T-helper 1 cell treated with Interleukin-12 subunit alpha and Interleukin-12 subunit beta and Interleukin-4 antibody, amounts not matched to agents 30 μg/mL and 1 μg/mL, for 36 hours (primary cell): Measurements from ENCODE around the gene IDUA.
A peak's percentile ranks its signal among the peaks of the same experiment; 100 is the strongest.
"Not testable (repeated sequence)": the region's sequence is repeated elsewhere in the genome, so short reads cannot be mapped to it uniquely, and the experiment has no call there.

Experiments
- H3K27ac Mint-ChIP-seq: one replicate; pipeline ENCODE4 v1.8.0; 2021; ENCODE audit warnings: mild to moderate bottlenecking, mixed read lengths
- H3K27me3 Mint-ChIP-seq: one replicate; pipeline ENCODE4 v1.8.0; 2021; ENCODE audit warnings: low read depth, mixed read lengths
- H3K36me3 Mint-ChIP-seq: one replicate; pipeline ENCODE4 v1.8.0; 2021; ENCODE audit warnings: low read depth, mixed read lengths
- H3K4me1 Mint-ChIP-seq: one replicate; pipeline ENCODE4 v1.8.0; 2021; ENCODE audit warnings: low read depth, mixed read lengths
- H3K4me3 Mint-ChIP-seq: one replicate; pipeline ENCODE4 v1.8.0; 2021; ENCODE audit warnings: mild to moderate bottlenecking, moderate library complexity, mixed read lengths
- H3K9me3 Mint-ChIP-seq: one replicate; pipeline ENCODE4 v1.8.0; 2021; ENCODE audit warnings: mixed read lengths

The IDUA gene

DNA sequence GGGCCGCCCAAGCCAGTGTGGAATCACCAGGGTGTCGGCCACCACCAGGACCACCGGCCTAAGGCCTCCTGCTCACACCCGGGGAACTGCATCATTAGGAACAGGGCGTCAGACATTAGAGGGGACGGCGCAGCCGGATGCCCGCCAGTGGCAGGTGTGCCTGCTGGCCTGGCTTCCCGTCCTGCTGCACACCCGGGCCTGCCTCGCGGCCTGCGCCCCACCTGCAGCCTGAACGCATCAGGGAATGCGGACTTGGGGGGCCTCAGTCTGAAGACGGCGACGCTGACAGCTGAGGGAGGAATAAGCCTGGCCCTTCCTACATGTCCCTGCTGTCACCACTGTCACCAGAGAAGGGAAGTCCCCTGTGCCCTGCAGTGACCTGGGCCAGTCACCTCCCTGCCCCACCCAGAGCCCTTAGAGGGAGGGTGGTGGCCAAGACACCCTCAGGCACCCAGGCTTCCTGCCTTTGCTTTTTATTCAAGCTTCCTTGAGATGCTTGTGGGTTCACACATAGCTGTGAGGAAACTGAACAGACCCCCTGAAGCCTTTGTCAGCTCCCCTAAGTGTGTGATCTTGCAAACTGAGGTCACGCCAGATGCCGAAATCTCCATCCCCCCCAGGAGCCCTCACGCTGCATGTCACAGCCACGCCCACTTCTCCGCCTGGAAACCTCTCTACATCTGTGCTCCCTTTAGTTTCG, 16.6 kb upstream of the IDUA start:
- Mint-ChIP-seq H3K9me3 (no peaks in the 10 kb centered on the region), H3K27ac (no peak overlapping the region), H3K27me3 (no peaks in the 10 kb centered on the region), H3K4me3 (no peak overlapping the region), H3K4me1 (peaks cover 5% of the 10 kb centered on the region), H3K36me3 (no peaks in the 10 kb centered on the region)

DNA sequence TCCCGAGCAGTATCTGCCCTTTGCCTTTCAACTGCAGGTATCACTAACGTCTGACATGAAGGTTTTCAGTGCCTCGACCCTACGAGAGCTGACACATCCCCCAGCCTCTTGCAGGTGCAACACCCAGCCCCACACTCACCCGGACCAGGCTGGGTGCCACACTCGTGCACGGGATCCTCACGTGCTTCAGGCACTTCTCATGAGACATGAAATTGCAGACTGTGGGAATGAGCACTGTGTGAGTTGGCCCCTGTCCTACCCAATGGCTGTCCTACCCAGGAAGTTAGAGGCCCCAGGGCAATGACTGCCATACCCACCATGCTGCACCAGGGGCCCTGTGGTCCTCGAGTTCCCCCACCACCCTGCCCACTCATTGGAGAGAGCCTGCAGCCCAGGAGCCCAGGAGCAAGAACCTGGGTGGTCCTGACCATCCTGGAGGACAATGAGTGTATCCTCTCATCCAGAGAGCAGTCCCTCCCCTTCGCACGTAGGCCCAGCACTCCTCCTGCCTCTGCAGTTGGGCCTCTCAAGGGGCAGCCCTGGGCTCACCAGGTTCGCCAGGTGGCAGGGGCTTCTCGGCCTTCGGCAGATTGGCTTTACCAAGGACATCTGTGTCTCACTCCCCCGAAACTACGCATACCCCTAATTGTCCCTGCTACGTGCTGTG, 15.9 kb upstream of the IDUA start:
- no peak overlapping the region for H3K4me3 Mint-ChIP-seq
- no peaks in the 10 kb centered on the region for H3K27me3 Mint-ChIP-seq
- H3K4me1 Mint-ChIP-seq, result peaks cover 5% of the 10 kb centered on the region
- no peaks in the 10 kb centered on the region for H3K36me3 Mint-ChIP-seq
- no peaks in the 10 kb centered on the region for H3K9me3 Mint-ChIP-seq
- no peak overlapping the region for H3K27ac Mint-ChIP-seq

DNA sequence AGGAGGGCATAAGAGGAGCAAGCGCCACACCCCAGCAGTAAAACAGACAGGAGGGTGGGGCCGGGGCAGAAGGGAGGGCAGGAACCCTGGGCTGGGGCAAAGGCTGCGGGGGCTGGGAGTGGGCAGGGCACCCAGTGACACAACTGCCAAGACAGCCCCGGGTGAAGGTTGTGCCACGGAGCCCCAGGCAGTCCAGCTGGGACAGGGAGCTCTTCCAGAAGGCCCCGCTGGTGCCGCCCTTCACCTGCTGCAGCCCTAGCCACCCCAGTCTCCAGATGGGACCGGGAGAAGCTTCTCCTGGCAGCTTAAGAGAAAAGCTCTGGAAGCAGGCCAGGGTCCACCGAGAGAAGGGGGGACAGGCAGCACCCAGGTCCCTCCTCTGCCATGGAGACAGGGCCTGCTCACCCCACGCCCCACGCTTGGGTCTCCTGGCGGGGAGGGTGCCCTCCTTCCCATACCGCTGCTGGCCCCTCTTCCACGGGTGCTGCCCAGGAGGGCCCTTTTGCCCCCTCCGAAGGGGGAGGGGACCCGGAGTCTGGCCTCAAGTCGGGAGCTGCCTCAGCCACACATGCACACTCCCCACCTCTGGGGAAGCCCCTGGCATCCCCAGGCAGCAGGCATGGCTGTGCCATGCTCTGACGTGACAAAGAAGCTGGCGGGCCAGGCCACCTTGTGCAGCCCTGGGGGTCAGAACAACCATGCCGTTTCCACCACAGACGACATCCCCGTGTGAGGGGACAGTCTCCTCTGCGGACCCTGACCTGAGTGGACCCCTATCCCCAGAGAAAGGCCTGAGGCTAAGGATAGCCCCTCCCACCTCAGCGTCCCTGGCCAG, 15.0 kb upstream of the IDUA start:
- peaks cover 5% of the 10 kb centered on the region for H3K4me1 Mint-ChIP-seq
- no peak overlapping the region for H3K27ac Mint-ChIP-seq
- H3K9me3 Mint-ChIP-seq, result no peaks in the 10 kb centered on the region
- no peaks in the 10 kb centered on the region for H3K27me3 Mint-ChIP-seq
- no peak overlapping the region for H3K4me3 Mint-ChIP-seq
- H3K36me3 Mint-ChIP-seq, result no peaks in the 10 kb centered on the region

DNA sequence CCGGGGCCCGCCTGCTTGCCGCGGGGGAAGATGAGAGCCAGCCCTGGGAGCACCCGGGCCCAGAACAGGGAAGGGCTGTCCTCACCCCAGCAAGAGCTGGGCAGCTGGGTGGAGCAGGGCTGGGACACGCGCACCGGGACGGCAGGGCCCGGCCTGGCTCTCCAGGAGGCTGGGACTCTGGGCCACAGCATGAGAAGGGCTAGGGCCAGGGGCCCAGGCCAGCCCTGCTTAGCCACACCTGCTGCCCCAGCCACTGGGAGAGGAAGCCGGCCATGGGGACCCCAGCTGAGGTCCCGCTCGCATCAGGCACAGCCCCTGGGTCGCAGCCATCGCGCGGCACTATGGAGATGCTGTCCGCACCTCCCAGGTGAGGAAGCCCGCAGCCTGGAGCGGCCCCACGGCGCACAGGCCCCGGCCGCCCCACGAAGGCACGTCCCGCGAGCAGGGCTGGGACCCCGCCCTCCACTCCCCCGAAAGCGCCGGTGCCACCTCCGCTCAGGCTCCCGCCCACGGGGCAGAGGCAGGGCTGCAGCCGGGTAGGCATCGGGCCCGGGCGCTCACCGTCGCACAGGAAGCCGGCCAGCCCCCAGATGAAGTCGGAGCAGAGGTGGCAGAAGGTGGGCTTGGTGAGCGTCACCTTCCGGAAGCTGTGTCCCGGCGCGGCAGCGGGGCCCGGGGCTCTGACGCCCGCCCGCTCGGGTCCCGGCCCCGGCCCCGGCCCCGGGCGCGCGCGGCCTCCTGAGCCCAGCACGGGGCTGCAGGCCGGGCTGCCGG, 14.0 kb upstream of the IDUA start:
- no peaks in the 10 kb centered on the region for H3K36me3 Mint-ChIP-seq
- H3K27ac Mint-ChIP-seq, result no peak overlapping the region
- peak overlapping the region; percentile 21 for H3K4me3 Mint-ChIP-seq
- H3K27me3 Mint-ChIP-seq, result no peaks in the 10 kb centered on the region
- H3K9me3 Mint-ChIP-seq, result no peaks in the 10 kb centered on the region
- peaks cover 5% of the 10 kb centered on the region for H3K4me1 Mint-ChIP-seq

DNA sequence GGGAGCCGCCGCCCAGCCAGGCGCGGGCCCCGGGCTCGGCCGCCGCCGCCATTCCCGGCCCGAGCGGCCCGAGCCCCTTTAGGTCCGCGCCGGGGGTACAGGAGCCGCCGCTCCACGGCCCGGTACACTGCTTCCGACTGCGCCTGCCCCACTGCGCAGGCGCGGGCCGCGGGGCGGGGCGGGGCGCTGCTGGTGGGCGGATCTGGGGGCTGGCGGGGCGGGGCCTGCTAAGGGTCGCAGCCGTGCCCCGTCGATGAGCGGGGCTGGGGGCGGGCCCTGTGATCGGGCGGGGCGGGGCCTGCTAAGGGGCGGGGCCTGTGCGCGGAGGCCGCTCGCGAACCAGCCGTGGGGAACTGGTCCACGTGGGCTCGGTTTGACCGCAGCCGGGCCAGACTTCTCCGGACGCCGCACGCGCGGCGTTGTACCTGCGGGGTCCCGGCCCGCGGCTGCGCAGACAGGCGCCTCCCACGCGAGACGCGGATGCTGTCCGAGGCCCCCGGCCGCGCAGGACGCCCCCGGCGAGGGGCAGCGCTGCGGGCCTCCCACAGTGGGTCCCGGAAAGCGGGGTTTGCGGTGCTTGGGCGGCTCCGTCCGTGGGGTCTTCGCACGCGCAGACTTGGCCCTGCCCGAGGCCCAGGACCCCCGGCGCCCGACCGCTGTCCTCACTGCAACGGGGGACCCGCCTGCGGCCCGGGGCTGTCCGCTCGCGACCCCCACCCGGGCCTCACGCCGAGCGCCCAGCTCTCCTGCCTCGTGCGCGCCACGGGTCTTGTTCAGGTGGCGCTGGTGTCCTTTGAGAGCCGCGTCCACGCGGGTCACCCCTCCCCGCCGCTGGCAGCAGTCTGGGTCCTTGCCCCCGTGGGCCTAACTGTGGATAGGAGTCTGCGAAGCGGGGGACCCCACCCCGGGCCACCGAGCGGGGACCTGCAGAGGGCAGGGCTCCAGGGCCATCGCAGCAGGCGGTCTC, 13.1 kb upstream of the IDUA start, which contains the start of gene DGKQ:
Gene DGKQ (minus strand): TSS at position 139 of the 967 bp plus-strand sequence. CDS start 87 bp downstream, at position 52.
- no peaks in the 10 kb centered on the region for H3K27me3 Mint-ChIP-seq
- H3K9me3 Mint-ChIP-seq, result no peaks in the 10 kb centered on the region
- no peak within 1 kb of the TSS for H3K27ac Mint-ChIP-seq
- H3K36me3 Mint-ChIP-seq, result no peaks in the 10 kb centered on the region
- peak within 1 kb of the TSS; percentile 21 for H3K4me3 Mint-ChIP-seq
- H3K4me1 Mint-ChIP-seq, result peaks cover 5% of the 10 kb centered on the region

DNA sequence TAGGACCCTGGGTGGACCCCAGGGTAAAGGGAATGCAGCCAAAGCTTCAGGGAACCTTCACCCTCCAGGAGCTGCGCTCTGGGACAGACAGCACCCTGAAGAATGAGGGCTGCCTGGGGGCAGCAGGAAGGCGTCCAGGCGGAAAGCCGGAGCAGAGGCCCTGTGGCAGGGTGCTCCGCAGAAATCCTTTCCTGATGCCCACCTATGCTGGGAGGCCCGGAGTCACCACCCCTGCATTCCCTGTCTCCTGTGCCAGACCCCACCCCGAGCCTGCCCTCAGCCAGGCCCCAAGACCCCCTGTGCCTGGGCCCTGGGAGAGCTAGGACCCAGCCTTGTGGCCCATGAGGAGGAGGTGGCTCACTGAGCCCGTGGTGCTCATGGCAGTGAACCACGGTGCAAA, 12.2 kb upstream of the IDUA start:
- no peak overlapping the region for H3K4me3 Mint-ChIP-seq
- H3K27ac Mint-ChIP-seq, result no peak overlapping the region
- H3K27me3 Mint-ChIP-seq, result no peaks in the 10 kb centered on the region

DNA sequence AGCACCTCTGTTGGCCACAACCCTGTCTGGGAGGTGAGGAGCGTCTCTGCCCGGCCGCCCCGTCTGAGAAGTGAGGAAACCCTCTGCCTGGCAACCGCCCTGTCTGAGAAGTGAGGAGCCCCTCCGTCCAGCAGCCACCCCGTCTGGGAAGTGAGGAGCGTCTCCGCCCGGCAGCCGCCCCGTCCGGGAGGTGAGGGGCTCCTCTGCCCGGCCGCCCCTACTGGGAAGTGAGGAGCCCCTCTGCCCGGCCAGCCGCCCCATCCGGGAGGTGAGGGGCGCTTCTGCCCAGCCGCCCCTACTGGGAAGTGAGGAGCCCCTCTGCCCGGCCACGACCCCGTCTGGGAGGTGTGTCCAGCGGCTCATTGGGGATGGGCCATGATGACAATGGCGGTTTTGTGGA, 10.8 kb upstream of the IDUA start:
- not testable (repeated sequence) for H3K36me3 Mint-ChIP-seq, H3K4me3 Mint-ChIP-seq, H3K9me3 Mint-ChIP-seq, H3K27ac Mint-ChIP-seq, H3K4me1 Mint-ChIP-seq, H3K27me3 Mint-ChIP-seq

More for the DNA sequence above, 12.2 kb upstream of the IDUA start:
- no peaks in the 10 kb centered on the region for H3K36me3 Mint-ChIP-seq
- H3K9me3 Mint-ChIP-seq, result no peaks in the 10 kb centered on the region
- H3K4me1 Mint-ChIP-seq, result peaks cover 5% of the 10 kb centered on the region

DNA sequence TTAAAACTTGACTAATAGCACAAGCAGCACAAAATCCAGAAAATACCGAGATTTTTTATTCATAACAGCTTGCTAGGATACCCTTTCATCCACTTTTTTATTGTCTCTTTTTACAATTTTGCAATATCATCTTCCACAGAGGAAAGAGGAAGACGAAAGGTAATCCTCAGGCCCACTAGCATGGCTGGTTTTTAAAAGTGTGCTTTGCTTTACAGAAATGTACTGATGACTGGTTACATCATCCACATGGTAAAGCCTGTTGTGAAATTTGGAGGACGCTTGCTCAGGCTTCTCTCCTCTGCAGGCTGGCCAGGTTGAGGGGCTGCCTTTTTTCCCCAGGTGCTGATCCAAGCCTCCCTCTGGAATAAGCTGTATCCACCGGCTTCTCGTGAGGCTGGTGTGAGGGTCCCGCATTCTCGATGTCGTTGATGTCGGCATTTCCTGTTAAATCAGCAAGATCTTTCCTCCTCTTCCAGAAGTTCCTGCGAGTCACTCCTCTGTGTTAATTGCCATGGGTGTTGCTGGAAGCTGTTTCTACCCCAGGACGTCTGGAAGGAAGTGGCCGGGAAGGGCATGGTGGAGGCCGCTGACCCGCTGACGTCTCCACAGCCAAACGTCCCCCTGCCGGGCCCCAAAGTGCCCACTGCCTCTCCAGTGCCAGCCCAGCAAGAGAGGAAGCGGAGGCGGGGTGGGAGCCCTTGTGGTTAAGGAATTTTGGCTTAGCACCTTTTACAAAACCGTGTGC, 7.7 kb upstream of the IDUA start:
- H3K27me3 Mint-ChIP-seq, result no peaks in the 10 kb centered on the region
- H3K36me3 Mint-ChIP-seq, result no peaks in the 10 kb centered on the region
- peaks cover under 1% of the 10 kb centered on the region for H3K4me1 Mint-ChIP-seq
- no peak overlapping the region for H3K4me3 Mint-ChIP-seq
- H3K27ac Mint-ChIP-seq, result no peak overlapping the region
- H3K9me3 Mint-ChIP-seq, result no peaks in the 10 kb centered on the region

DNA sequence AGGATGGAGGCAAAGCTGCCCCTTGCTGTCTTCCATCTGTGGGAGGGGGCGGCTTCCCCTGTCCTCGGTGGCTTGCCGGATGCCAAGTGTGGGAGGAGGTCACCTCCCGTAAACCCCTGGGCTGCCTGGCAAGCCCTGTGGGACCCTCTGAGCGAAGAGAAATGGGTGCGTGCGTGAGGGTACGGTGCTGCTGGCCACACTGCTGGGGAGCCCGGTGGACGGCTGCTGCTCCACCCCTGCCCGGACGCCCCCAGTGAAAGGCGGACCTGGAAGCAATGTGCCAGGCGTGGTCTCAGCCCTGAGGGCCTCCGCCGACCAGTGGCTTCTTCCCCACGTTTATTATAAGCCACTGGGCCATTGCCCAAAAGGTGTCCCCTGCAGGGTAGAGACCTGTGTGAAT, 4.6 kb upstream of the IDUA start:
- Mint-ChIP-seq H3K4me3 (no peak overlapping the region), H3K9me3 (no peaks in the 10 kb centered on the region), H3K36me3 (no peaks in the 10 kb centered on the region), H3K4me1 (peaks cover 12% of the 10 kb centered on the region), H3K27me3 (no peaks in the 10 kb centered on the region), H3K27ac (no peak overlapping the region)

DNA sequence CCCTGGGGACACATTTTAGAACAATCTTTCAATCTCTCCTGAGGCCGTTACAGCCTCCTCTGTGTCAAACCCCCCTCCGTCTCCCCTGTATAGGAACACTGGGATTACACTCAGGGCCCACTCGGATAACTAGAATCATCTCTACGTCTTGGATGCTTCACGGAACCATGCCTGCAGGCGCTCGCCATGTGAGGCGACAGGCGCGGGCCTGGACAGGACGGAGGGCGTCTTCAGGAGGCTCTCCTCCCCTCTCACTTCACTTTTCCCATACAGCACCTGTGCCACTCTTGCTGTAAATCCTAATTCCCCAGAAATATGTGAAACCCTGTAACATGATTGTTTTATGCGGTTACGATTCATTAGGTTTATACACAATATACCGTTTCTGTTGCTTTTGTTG, 4.0 kb upstream of the IDUA start:
- Mint-ChIP-seq H3K4me1 (peaks cover 12% of the 10 kb centered on the region), H3K27ac (no peak overlapping the region), H3K4me3 (no peak overlapping the region), H3K27me3 (no peaks in the 10 kb centered on the region), H3K9me3 (no peaks in the 10 kb centered on the region), H3K36me3 (no peaks in the 10 kb centered on the region)

DNA sequence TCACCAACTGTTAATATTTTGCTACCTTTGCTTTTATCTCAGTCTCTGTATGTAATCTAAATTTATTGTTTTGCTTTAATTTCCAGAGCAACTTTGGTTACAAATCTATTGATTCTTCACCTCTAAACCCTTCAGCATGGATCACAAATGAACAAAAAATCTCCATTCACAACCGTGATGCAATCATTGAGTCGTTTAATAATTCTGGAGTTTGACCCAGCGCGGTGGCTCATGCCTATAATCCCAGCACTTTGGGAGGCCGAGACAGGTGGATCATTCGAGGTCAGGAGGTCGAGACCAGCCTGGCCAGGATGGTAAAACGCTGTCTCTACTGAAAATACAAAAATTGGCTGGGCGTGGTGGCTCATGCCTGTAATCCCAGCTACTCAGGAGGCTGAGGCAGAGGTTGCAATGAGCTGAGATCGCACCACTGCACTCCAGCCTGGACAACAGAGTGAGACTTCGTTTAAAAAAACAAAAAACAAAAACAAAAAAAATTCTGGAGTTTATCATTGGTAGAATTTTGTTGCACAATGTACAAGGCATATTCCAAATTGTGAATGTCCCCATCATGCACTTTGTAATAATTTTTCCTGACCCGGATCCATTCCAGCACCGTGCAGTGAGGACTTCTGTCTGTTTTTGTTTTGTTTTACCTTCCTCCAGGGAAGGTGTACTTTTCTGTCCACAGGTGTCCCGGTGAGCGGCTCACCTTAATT, 2.3 kb upstream of the IDUA start:
- Mint-ChIP-seq H3K9me3 (no peaks in the 10 kb centered on the region), H3K27ac (no peak overlapping the region), H3K4me1 (peaks cover 12% of the 10 kb centered on the region), H3K27me3 (no peaks in the 10 kb centered on the region), H3K4me3 (peak overlapping the region; percentile 34), H3K36me3 (no peaks in the 10 kb centered on the region)

DNA sequence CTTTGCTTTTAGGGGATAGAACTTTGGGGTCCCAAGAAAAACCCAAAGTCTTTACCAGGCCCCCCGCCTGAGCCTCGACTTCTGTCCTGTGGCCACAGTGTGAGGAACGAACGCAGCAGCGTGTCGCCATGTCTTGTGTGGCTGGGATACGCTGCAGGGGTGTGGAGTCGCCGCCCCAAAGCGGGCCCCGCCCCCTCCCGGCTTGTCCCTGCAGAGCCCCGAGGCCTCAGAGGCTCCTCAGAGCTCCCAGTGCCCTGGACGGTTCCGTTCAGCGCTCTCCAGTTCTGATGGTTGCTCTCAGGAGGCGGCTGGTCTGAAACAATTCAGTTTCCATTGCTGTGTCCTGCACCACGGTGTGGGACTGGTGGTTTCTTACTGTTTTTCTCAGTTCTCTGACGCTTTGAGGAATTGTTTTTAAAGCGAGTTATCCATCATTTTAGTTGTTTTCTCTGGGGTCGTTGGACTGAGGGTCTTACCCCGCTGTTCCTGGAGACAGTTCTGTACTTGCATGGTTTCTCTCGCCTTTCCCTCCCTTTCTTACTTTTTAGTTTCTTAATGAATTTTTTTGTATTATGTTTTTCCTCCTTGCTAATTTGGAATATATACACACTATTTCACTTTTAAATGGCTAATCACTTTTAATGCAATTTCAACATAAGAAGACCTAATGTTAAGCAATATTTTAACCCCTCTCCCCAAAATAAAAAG, 1.6 kb upstream of the IDUA start:
- peak overlapping the region; percentile 34 for H3K4me3 Mint-ChIP-seq
- no peak overlapping the region for H3K27ac Mint-ChIP-seq
- H3K9me3 Mint-ChIP-seq, result no peaks in the 10 kb centered on the region
- no peaks in the 10 kb centered on the region for H3K36me3 Mint-ChIP-seq
- H3K4me1 Mint-ChIP-seq, result peaks cover 12% of the 10 kb centered on the region
- H3K27me3 Mint-ChIP-seq, result no peaks in the 10 kb centered on the region
